Mesenchymal stem cell (in vitro differentiated cells and primary cell): Measurements from ENCODE around the gene GPR68.
"Not testable (repeated sequence)": the region's sequence is repeated elsewhere in the genome, so short reads cannot be mapped to it uniquely, and the experiment has no call there.

Experiments
- DNase-seq: peaks from one replicate; pipeline ENCODE4 v3.0.0-alpha.2; 2013
- H2AFZ ChIP-seq: one replicate; pipeline ENCODE4 v1.6.1; 2013; ENCODE audit warnings: low read depth, mild to moderate bottlenecking, control low read depth, inconsistent platforms, low read length, moderate library complexity
- H2AK5ac ChIP-seq: 2 replicates; pipeline ENCODE4 v1.6.1; 2013; ENCODE audit warnings: low read length, moderate library complexity, mild to moderate bottlenecking, inconsistent platforms; ENCODE audit not compliant: severe bottlenecking
- H2BK120ac ChIP-seq: one replicate; pipeline ENCODE4 v1.6.1; 2013; ENCODE audit warnings: low read depth, mild to moderate bottlenecking, inconsistent platforms, low read length, moderate library complexity
- H2BK12ac ChIP-seq, 2 experiments: one replicate each; pipeline ENCODE4 v1.6.1; 2013; ENCODE audit warnings: inconsistent platforms in 2 of 2, low read length in 2 of 2, mild to moderate bottlenecking in 2 of 2, moderate library complexity in 2 of 2, control low read depth in 1 of 2
- H2BK15ac ChIP-seq: one replicate; pipeline ENCODE4 v1.6.1; 2013; ENCODE audit warnings: mild to moderate bottlenecking, low read depth, inconsistent platforms; ENCODE audit not compliant: poor library complexity, severe bottlenecking
- H2BK5ac ChIP-seq: 2 replicates; pipeline ENCODE4 v1.6.1; 2013; ENCODE audit warnings: low read depth, mild to moderate bottlenecking, low read length, control low read depth, inconsistent platforms; ENCODE audit not compliant: poor library complexity, severe bottlenecking
- H3K14ac ChIP-seq, 2 experiments: one replicate each; pipeline ENCODE4 v1.6.1; 2013; ENCODE audit warnings: inconsistent platforms in 2 of 2, low read length in 2 of 2, control low read depth in 1 of 2, mild to moderate bottlenecking in 1 of 2, moderate library complexity in 1 of 2
- H3K18ac ChIP-seq, 2 experiments: one replicate each; pipeline ENCODE4 v1.6.1; 2013; ENCODE audit warnings: inconsistent platforms in 2 of 2, low read length in 2 of 2, control low read depth in 1 of 2, low read depth in 1 of 2, mild to moderate bottlenecking in 1 of 2
- H3K23ac ChIP-seq, 2 experiments: one replicate each; pipeline ENCODE4 v1.6.1; 2013; ENCODE audit warnings: inconsistent platforms in 2 of 2, low read length in 2 of 2, mild to moderate bottlenecking in 2 of 2, moderate library complexity in 2 of 2, control low read depth in 1 of 2
- H3K27ac ChIP-seq: 2 replicates; pipeline ENCODE4 v1.5.1; 2013; ENCODE audit warnings: mild to moderate bottlenecking, moderate library complexity, low read length, control low read depth, inconsistent platforms; ENCODE audit not compliant: poor library complexity, severe bottlenecking
- H3K27me3 ChIP-seq, 2 experiments: 2 replicates each; pipeline versions ENCODE4 v1.6.1 to v1.7.0; 2013; ENCODE audit warnings: low read length in 2 of 2, mild to moderate bottlenecking in 2 of 2, moderate library complexity in 2 of 2, control low read depth in 1 of 2, inconsistent platforms in 1 of 2; ENCODE audit not compliant: control insufficient read depth in 1 of 2, insufficient read depth in 1 of 2
- H3K36me3 ChIP-seq, 2 experiments: 2 replicates each; pipeline versions ENCODE4 v1.6.1 to v1.7.0; 2013; ENCODE audit warnings: low read length in 2 of 2, control low read depth in 1 of 2, inconsistent platforms in 1 of 2, low read depth in 1 of 2, mild to moderate bottlenecking in 1 of 2; ENCODE audit not compliant: insufficient read depth in 2 of 2, control insufficient read depth in 1 of 2
- H3K4ac ChIP-seq, 2 experiments: one replicate each; pipeline ENCODE4 v1.6.1; 2013; ENCODE audit warnings: inconsistent platforms in 2 of 2, low read length in 2 of 2, mild to moderate bottlenecking in 2 of 2, moderate library complexity in 2 of 2, control low read depth in 1 of 2, low read depth in 1 of 2
- H3K4me1 ChIP-seq: 2 replicates; pipeline ENCODE4 v1.6.1; 2013; ENCODE audit warnings: low read depth, low read length, control low read depth; ENCODE audit not compliant: control insufficient read depth, insufficient read depth
- H3K4me2 ChIP-seq: 2 replicates; pipeline ENCODE4 v1.6.1; 2013; ENCODE audit warnings: low read length, mild to moderate bottlenecking, inconsistent platforms; ENCODE audit not compliant: poor library complexity, severe bottlenecking
- H3K4me3 ChIP-seq, 2 experiments: 2 replicates each; pipeline versions ENCODE4 v1.5.1 to v1.7.0; 2013; ENCODE audit warnings: low read length in 2 of 2, mild to moderate bottlenecking in 2 of 2, control low read depth in 1 of 2, low read depth in 1 of 2; ENCODE audit not compliant: insufficient read depth in 1 of 2
- H3K79me1 ChIP-seq: replicated peaks from 2 replicates; pipeline ENCODE4 v1.6.1; 2013; ENCODE audit warnings: mild to moderate bottlenecking, control low read depth, low read length, inconsistent platforms; ENCODE audit not compliant: poor library complexity, severe bottlenecking
- H3K9ac ChIP-seq: 2 replicates; pipeline ENCODE4 v1.7.0; 2013; ENCODE audit warnings: mild to moderate bottlenecking, low read length, moderate library complexity
- H3K9me3 ChIP-seq: 2 replicates; pipeline ENCODE4 v1.7.0; 2013; ENCODE audit warnings: mild to moderate bottlenecking, low read length; ENCODE audit not compliant: control insufficient read depth
- H4K8ac ChIP-seq: one replicate; pipeline ENCODE4 v1.6.1; 2013; ENCODE audit warnings: inconsistent platforms, mild to moderate bottlenecking, low read length, moderate library complexity
- H4K91ac ChIP-seq: one replicate; pipeline ENCODE4 v1.6.1; 2013; ENCODE audit warnings: mild to moderate bottlenecking, low read length, inconsistent platforms
- WGBS: methylation state at CpG from one replicate; pipeline ENCODE4 v1.1.7; 2013; ENCODE audit warnings: mixed read lengths; 5-methylcytosine and 5-hydroxymethylcytosine counted together

GPR68 gene

GRCh38 chr14:91226360-91226759 is 18.1 kb downstream of the GPR68 start:
- not testable (repeated sequence) for DNase-seq, H3K27me3 ChIP-seq
- WGBS: 92% methylated on average over 2 of the region's 4 CpGs

GRCh38 chr14:91225025-91225424 is 19.5 kb downstream of the GPR68 start:
- WGBS: 83% methylated on average over 7 of the region's 7 CpGs

More at GRCh38 chr14:91226360-91226759, 18.1 kb downstream of the GPR68 start:
- H3K9ac ChIP-seq, H3K79me1 ChIP-seq, H2BK12ac ChIP-seq, H3K18ac ChIP-seq, H4K8ac ChIP-seq, H4K91ac ChIP-seq, H3K23ac ChIP-seq, H3K4me2 ChIP-seq, H3K4ac ChIP-seq, H3K9me3 ChIP-seq, H2BK15ac ChIP-seq, H3K4me3 ChIP-seq, H2AFZ ChIP-seq, H3K27ac ChIP-seq, H2BK5ac ChIP-seq, H2AK5ac ChIP-seq, H2BK120ac ChIP-seq, H3K14ac ChIP-seq: not testable (repeated sequence)
- H3K36me3 ChIP-seq: peaks cover 9 to 46% of the 10 kb centered on the region in 2 experiments
- H3K4me1 ChIP-seq: peaks cover 22% of the 10 kb centered on the region

DNA sequence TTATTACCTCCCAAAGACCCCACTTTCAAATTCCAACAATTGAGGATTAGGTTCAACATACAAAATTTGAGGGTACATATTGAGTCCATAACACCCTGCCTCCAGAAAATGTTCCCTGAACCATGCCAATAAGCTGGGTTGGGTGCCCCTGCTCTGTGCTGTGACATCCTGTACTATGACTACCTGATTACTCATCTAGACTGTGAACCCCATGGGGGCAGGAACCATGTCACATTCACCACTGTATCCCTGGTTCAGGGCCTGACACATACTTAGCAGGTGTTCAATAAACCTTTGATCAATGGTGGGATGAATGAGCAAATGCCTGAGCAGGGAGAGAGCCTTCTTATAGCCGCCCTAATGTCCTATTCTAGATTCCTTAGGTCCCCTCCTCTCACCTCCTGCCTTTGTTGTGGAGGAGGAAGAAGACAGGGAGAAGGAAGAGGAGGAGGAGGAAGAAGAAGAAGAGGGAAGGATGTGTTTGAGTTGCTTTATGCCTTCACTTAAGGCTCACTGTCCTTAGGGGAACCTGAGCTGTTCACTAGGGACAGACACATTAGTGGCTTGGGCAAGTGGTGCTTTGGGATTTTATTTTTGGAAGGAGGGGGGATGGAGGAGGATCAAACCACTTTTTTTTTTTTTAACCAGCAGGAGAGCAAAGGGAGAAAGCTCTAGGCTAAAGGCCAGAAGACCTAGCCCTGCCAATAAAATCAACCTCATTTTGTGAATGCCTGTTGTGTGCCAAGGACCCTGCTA is 21.3 kb downstream of the GPR68 start:
- WGBS: no CpG with 5 or more reads among the region's 1 CpG

More at GRCh38 chr14:91225025-91225424, 19.5 kb downstream of the GPR68 start:
- no peak overlapping the region for H4K8ac ChIP-seq
- H3K27ac ChIP-seq: no peak overlapping the region
- no peak overlapping the region for H3K4ac ChIP-seq
- H3K23ac ChIP-seq: no peak overlapping the region
- no peaks in the 10 kb centered on the region for H3K27me3 ChIP-seq
- no peak overlapping the region for H2BK120ac ChIP-seq
- no peak overlapping the region for H3K14ac ChIP-seq
- H2BK15ac ChIP-seq: no peak overlapping the region
- peak; percentile 34 for DNase-seq
- peaks cover 20% of the 10 kb centered on the region for H3K4me1 ChIP-seq
- H3K4me2 ChIP-seq: no peak overlapping the region
- H3K36me3 ChIP-seq: peaks cover 14 to 54% of the 10 kb centered on the region in 2 experiments
- no peak overlapping the region for H2AFZ ChIP-seq
- no peak overlapping the region for H2AK5ac ChIP-seq
- H2BK12ac ChIP-seq: no peak overlapping the region
- no peak overlapping the region for H3K4me3 ChIP-seq
- no peak overlapping the region for H3K18ac ChIP-seq
- no peak overlapping the region for H2BK5ac ChIP-seq
- H3K9me3 ChIP-seq: no peaks in the 10 kb centered on the region
- H3K79me1 ChIP-seq: no peaks in the 10 kb centered on the region
- no peak overlapping the region for H4K91ac ChIP-seq
- no peak overlapping the region for H3K9ac ChIP-seq

DNA sequence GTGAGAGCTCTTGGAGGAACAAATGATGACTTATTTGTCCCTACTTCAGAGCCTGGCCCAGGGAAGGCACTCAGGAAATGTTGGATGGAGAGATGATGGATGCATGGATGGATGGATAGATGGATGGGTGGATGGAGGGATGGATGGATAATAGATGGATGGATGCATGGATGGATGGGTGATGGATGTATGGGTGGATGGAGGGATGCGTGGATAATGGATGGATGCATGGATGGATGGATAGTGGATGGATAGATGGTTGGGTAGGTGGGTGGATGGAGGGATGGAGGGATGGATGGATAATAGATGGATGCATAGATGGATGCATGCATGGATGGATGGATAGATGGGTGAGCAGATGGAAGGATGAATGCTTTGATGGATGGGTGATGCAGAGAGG is 23.2 kb downstream of the GPR68 start:
- Histone ChIP-seq H3K79me1 (no peaks in the 10 kb centered on the region), H2BK12ac (no peak overlapping the region)

More for the DNA sequence above, 21.3 kb downstream of the GPR68 start:
- H4K8ac ChIP-seq: no peak overlapping the region
- no peaks in the 10 kb centered on the region for H3K9me3 ChIP-seq
- no peak overlapping the region for H2BK120ac ChIP-seq
- no peaks in the 10 kb centered on the region for H3K27me3 ChIP-seq
- no peak overlapping the region for H2BK15ac ChIP-seq
- no peak overlapping the region for H3K27ac ChIP-seq
- H3K9ac ChIP-seq: no peak overlapping the region
- DNase-seq: no peak
- no peak overlapping the region for H4K91ac ChIP-seq
- no peak overlapping the region for H3K4me2 ChIP-seq
- no peak overlapping the region for H3K23ac ChIP-seq
- no peak overlapping the region for H3K18ac ChIP-seq
- no peak overlapping the region for H3K14ac ChIP-seq
- no peak overlapping the region for H2BK5ac ChIP-seq
- H2AK5ac ChIP-seq: no peak overlapping the region
- no peak overlapping the region for H3K4ac ChIP-seq
- H3K4me3 ChIP-seq: no peak overlapping the region
- no peaks in the 10 kb centered on the region for H3K79me1 ChIP-seq
- no peak overlapping the region for H2BK12ac ChIP-seq
- H2AFZ ChIP-seq: no peak overlapping the region
- H3K4me1 ChIP-seq: peaks cover 14% of the 10 kb centered on the region
- H3K36me3 ChIP-seq: peaks cover 14 to 59% of the 10 kb centered on the region in 2 experiments

More for the DNA sequence above, 23.2 kb downstream of the GPR68 start:
- Histone ChIP-seq H3K4me2 (no peak overlapping the region), H3K23ac (no peak overlapping the region), H3K4me3 (no peak overlapping the region), H3K4me1 (peaks cover 10% of the 10 kb centered on the region), H3K14ac (peak overlapping the region in 1 of 2 experiments; percentile 20), H2BK15ac (no peak overlapping the region), H3K18ac (no peak overlapping the region), H3K9me3 (no peaks in the 10 kb centered on the region), H3K9ac (no peak overlapping the region), H2AFZ (no peak overlapping the region), H4K91ac (peak overlapping the region; percentile 10), H2BK120ac (no peak overlapping the region), H2AK5ac (no peak overlapping the region), H3K4ac (no peak overlapping the region), H3K36me3 (peaks cover 23 to 71% of the 10 kb centered on the region in 2 experiments), H2BK5ac (no peak overlapping the region), H3K27me3 (no peaks in the 10 kb centered on the region), H3K27ac (no peak overlapping the region), H4K8ac (no peak overlapping the region)
- no peak for DNase-seq
- 100% methylated on average over 1 of the region's 1 CpG for WGBS
